ENCODE results near the gene ZNF418.

DNA sequence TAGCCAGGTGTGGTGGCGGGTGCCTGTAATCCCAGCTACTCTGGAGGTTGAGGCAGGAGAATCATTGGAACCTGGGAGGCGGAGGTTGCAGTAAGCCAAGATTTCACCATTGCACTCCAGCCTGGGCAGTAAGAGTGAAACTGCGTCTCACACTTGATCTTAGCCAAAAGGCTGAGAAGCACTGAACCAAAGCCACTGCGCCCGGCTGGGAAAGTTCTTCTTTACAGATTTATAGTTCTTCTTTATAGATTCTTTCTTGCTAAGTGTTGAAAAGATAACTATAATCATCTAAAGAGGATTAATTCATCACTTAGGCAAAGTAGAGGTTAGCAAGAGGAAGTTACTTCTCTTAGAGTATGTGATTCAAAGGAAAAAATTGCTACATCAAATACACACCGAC is 29.9 kb downstream of the ZNF418 start:
- TF ChIP-seq YY1 (IDR thresholded peaks at IDR 0.05; ENCODE audit: insufficient read depth, insufficient read length) (no peak), SUZ12 (IDR thresholded peaks at IDR 0.05; ENCODE audit: extremely low read depth, insufficient read depth, insufficient read length) (no peak)
